ENCODE measurements around the gene CAMK1D.
"Not testable (repeated sequence)": the region's sequence is repeated elsewhere in the genome, so short reads cannot be mapped to it uniquely, and the experiment has no call there.

CAMK1D gene

GRCh38 chr10:12721334-12721733, 372.0 kb downstream of the CAMK1D start:
- no peak for ATAC-seq

GRCh38 chr10:12723220-12723619, 373.9 kb downstream of the CAMK1D start:
- Mint-ChIP-seq H3K4me3 (no peak overlapping the region), H3K27ac (no peak overlapping the region), H3K9me3 (no peaks in the 10 kb centered on the region), H3K4me1 (peaks cover 19% of the 10 kb centered on the region), H3K27me3 (no peaks in the 10 kb centered on the region)
- DNase-seq = no peak
- no peak for ATAC-seq

More at GRCh38 chr10:12721334-12721733, 372.0 kb downstream of the CAMK1D start:
- Mint-ChIP-seq H3K4me1 (peaks cover 19% of the 10 kb centered on the region), H3K27ac (no peak overlapping the region), H3K9me3 (no peaks in the 10 kb centered on the region), H3K27me3 (no peaks in the 10 kb centered on the region), H3K4me3 (no peak overlapping the region)
- no peak for DNase-seq

DNA sequence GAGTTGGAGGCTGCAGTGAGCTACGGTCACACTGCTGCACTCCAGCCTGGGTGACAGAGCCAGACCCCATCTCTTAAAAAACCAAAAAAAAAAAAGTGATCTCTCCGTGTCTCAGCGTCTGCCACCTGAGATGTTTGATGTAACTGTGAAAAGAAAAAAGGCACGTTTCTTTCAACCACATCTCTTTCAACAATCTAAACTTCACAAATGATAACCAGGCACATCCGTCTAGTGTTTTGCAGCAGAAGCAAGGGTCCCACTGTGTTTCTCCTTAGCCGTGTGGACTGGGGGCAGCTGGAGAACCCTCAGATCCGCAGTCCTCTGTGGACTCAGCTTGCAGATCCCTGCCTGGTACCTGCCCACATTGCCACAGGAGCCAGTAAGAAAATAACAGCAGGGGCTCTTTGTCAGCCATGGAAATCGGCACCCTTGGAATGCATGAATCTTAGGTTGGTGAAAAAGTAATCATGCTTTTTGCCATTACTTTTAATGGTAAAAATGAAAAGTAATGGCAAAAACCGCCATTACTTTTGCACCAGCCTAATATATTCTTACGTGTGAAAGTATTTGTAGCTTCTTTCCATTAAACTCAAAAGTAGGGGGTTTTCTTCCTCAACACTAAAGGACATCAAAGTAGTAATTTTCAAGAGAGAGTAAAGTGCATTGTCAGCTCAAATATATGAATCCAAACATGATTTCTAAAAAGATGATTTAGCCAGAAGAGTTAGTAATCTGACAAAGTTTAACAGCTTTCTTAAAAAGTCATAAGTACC, 375.6 kb downstream of the CAMK1D start:
- Mint-ChIP-seq H3K9me3 (no peaks in the 10 kb centered on the region), H3K4me3 (no peak overlapping the region), H3K27ac (peak overlapping the region; percentile 38 to 62)

DNA sequence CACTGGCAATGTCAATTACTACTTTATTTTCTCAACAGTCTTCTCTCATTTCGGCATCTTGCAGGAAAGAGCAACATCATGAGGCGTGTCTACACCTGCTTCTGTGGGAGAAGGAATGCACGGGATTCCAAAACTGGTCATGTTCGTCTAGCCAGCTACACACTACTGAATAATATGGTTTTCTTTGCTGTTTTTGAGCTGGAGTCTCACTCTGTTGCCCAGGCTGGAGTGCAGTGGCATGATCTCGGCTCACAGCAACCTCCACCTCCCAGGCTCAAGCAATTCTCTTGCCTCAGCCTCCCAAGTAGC, 376.2 kb downstream of the CAMK1D start:
- H3K4me1 Mint-ChIP-seq = peaks cover 17% of the 10 kb centered on the region
- not testable (repeated sequence) for DNase-seq, H3K4me3 Mint-ChIP-seq, H3K9me3 Mint-ChIP-seq, ATAC-seq, H3K27ac Mint-ChIP-seq, H3K27me3 Mint-ChIP-seq

More for the DNA sequence above, 375.6 kb downstream of the CAMK1D start:
- DNase-seq (no peak), ATAC-seq (no peak)
- peaks cover 19% of the 10 kb centered on the region for H3K4me1 Mint-ChIP-seq
- no peaks in the 10 kb centered on the region for H3K27me3 Mint-ChIP-seq

- ATAC-seq (peak; percentile 74), DNase-seq (peak in 1 of 2 donors; percentile 13)
- Mint-ChIP-seq H3K4me1 (peaks cover 14% of the 10 kb centered on the region), H3K27me3 (no peaks in the 10 kb centered on the region), H3K9me3 (no peaks in the 10 kb centered on the region), H3K27ac (peak overlapping the region in 1 of 2 donors; percentile 4), H3K4me3 (no peak overlapping the region)
Observed at GRCh38 chr10:12726971-12727831, 377.9 kb downstream of the CAMK1D start.

- no peak overlapping the region for H3K27ac Mint-ChIP-seq
- no peak for DNase-seq
Observed at GRCh38 chr10:12727832-12728215, 378.5 kb downstream of the CAMK1D start.

DNA sequence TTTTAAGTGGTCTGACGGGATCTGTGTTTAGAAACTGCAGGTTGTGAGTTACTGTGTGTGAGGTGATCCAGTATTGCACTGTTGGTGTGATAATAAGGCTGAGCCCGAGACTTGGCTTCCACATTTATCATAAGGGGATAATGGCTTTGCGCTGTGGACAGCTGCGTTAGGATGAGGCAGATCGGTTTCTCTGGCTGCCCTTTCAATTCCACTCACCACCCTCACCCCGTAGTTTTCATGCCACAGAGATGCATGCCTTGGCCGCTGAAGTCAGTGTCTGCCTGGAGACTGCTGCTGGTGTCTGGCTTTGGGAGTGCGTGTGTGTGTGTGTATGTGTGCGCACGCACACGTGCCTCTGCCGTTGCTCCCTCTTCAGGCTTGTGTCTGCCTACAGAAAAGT, 379.1 kb downstream of the CAMK1D start:
- Mint-ChIP-seq H3K27me3 (no peaks in the 10 kb centered on the region), H3K27ac (peak overlapping the region in 1 of 2 donors; percentile 23), H3K9me3 (no peaks in the 10 kb centered on the region), H3K4me1 (peaks cover 14% of the 10 kb centered on the region), H3K4me3 (no peak overlapping the region)
- no peak for DNase-seq
- ATAC-seq = no peak

More at GRCh38 chr10:12727832-12728215, 378.5 kb downstream of the CAMK1D start:
- no peak overlapping the region for H3K4me3 Mint-ChIP-seq
- H3K27me3 Mint-ChIP-seq = no peaks in the 10 kb centered on the region
- H3K9me3 Mint-ChIP-seq = no peaks in the 10 kb centered on the region
- H3K4me1 Mint-ChIP-seq = peaks cover 14% of the 10 kb centered on the region
- no peak for ATAC-seq

GRCh38 chr10:12729885-12730284, 380.5 kb downstream of the CAMK1D start:
- ATAC-seq (no peak), DNase-seq (no peak)
- Mint-ChIP-seq H3K27me3 (no peaks in the 10 kb centered on the region), H3K4me1 (peaks cover 4% of the 10 kb centered on the region), H3K4me3 (no peak overlapping the region), H3K9me3 (no peaks in the 10 kb centered on the region), H3K27ac (no peak overlapping the region)

DNA sequence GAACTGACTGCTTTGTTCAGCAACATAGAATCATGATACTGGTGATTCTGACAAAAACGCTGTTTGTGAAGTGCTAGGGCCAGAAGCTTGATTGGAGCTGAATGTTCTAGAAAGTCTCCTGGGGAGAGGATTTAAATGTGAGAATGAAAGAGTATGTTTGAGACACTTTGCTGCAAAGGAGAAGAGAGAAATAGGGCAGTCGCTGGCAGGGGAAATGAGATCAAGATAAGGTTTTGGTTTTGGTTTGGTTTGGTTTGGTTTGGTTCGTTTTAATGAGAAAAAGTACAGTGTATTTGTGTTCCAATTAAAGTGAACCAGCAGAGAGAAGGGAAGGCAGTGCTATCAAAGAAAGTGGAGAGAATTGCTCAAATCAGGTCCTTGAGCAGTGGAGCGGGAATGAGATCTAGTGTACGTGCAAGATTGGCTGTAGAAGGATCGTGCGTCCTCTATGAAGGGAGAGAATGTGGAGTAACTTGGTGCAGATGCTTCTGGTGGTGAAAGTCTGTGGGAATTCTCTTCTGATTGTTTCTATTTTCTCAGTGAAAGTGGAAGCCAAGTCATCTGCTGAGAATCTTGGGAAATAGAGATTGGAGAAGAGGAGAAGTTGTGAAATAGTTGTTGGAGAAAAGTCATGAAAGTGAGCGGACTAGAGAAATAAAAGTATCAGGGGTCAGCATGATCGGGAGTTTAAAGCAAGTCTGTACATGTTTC, 381.6 kb downstream of the CAMK1D start:
- Mint-ChIP-seq H3K27me3 (no peaks in the 10 kb centered on the region), H3K27ac (no peak overlapping the region), H3K9me3 (no peaks in the 10 kb centered on the region), H3K4me3 (no peak overlapping the region), H3K4me1 (no peaks in the 10 kb centered on the region)
- ATAC-seq = no peak
- no peak for DNase-seq

GRCh38 chr10:12733271-12733670, 383.9 kb downstream of the CAMK1D start:
- no peak for ATAC-seq

GRCh38 chr10:12735843-12736462, 386.6 kb downstream of the CAMK1D start:
- Mint-ChIP-seq H3K27ac (no peak overlapping the region), H3K9me3 (no peaks in the 10 kb centered on the region), H3K4me3 (no peak overlapping the region), H3K4me1 (no peaks in the 10 kb centered on the region), H3K27me3 (no peaks in the 10 kb centered on the region)
- no peak for ATAC-seq
- DNase-seq = no peak

More at GRCh38 chr10:12733271-12733670, 383.9 kb downstream of the CAMK1D start:
- no peak for DNase-seq
- H3K4me3 Mint-ChIP-seq = no peak overlapping the region
- no peaks in the 10 kb centered on the region for H3K4me1 Mint-ChIP-seq
- no peaks in the 10 kb centered on the region for H3K9me3 Mint-ChIP-seq
- H3K27me3 Mint-ChIP-seq = no peaks in the 10 kb centered on the region
- H3K27ac Mint-ChIP-seq = no peak overlapping the region

GRCh38 chr10:12740813-12741212, 391.5 kb downstream of the CAMK1D start:
- Mint-ChIP-seq H3K27me3 (no peaks in the 10 kb centered on the region), H3K4me1 (no peaks in the 10 kb centered on the region), H3K9me3 (no peaks in the 10 kb centered on the region), H3K4me3 (no peak overlapping the region), H3K27ac (no peak overlapping the region)
- ATAC-seq (no peak), DNase-seq (no peak)

DNA sequence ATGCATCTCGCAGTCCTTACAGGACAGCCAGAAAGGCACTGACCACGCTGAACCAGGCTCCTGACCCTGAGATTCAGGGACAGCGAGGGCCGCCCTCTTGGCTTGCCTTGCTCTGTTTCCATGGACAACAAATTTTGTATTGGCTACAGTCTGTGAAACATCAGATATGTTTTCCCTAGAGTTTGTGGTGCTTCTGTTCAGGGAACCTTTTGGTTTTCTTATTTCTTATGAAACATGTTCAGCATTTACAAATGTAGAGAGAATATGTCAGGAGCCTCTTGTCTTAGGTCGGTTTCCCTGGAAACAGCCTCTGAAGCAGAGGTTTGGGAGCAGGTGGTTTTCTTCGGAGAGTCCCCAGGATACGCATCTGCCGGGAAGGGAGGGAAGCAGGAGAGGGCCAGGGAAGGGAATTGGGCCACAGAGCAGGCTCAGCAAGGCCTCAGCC, 392.0 kb downstream of the CAMK1D start:
- ATAC-seq (no peak), DNase-seq (no peak)
- H3K4me3 Mint-ChIP-seq = no peak overlapping the region
- H3K4me1 Mint-ChIP-seq = no peaks in the 10 kb centered on the region
- H3K27ac Mint-ChIP-seq = peak overlapping the region in 1 of 2 donors; percentile 29
- no peaks in the 10 kb centered on the region for H3K9me3 Mint-ChIP-seq
- H3K27me3 Mint-ChIP-seq = no peaks in the 10 kb centered on the region

DNA sequence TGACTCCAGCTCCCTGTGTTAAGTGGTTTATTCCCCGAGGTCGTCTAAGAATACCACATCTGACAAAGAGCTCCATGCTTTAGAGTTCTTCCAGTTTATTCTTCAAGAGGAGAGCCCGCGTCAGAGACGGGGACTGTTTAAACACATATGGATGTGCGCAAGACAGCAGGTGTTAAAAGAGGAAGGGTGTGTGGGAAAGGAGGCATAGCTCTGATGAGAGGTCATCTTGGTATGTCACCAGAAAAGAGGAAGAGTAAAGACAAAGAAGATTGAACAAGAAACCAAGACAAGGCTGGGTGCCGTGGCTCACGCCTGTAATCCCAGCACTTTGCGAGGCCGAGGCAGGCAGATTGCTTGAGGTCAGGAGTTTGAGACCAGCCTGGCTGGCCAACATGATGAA, 393.4 kb downstream of the CAMK1D start:
- DNase-seq (no peak), ATAC-seq (no peak)
- Mint-ChIP-seq H3K27me3 (no peaks in the 10 kb centered on the region), H3K9me3 (no peaks in the 10 kb centered on the region), H3K4me1 (no peaks in the 10 kb centered on the region), H3K4me3 (no peak overlapping the region), H3K27ac (peak overlapping the region in 1 of 2 donors; percentile 8)

DNA sequence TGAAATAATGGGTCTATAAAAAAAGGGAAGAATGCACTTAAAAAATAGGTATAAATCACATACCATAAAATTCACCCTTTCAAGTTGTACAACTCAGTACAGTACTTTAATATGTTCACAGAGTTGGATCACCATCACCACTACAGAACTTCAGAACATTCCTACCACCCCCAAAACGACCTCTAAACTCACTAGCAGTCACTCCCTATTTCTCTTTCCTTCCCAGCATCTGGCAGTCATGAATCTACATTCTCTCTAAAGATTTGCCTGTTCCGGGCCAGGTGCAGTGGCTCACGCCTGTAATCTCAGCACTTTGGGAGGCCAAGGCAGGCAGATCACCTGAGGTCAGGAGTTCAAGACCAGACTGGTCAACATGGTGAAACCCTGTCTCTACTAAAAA, 394.1 kb downstream of the CAMK1D start:
- not testable (repeated sequence) for H3K27me3 Mint-ChIP-seq, DNase-seq, H3K27ac Mint-ChIP-seq, ATAC-seq, H3K9me3 Mint-ChIP-seq, H3K4me3 Mint-ChIP-seq, H3K4me1 Mint-ChIP-seq
